Smooth muscle cell (in vitro differentiated cells): ENCODE data around the gene RPL7A. TPM values are rescaled to one million over a fixed set of nuclear protein-coding genes. Genes with fewer than 3 reads are reported as not detected.

Experiments
- DNase-seq: peaks from one replicate; lab custom pipeline; 2025; ENCODE audit not compliant: unreplicated experiment; lab: John Stamatoyannopoulos, UW
- H2AFZ ChIP-seq: fragments of 200-600 bp; sonication (generic); 2 replicates; pipeline ENCODE4 v1.6.0; 2016; ENCODE audit warnings: antibody characterized with exemption, low read depth, mild to moderate bottlenecking
- H3F3A ChIP-seq: fragments of 200-600 bp; sonication (generic); 2 replicates; pipeline ENCODE4 v1.6.0; 2017; ENCODE audit warnings: antibody characterized with exemption, low read depth
- H3K27ac ChIP-seq: fragments of 200-600 bp; sonication (generic); 2 replicates; pipeline ENCODE4 v1.5.1; 2016; ENCODE audit warnings: low read depth, mild to moderate bottlenecking
- H3K27me3 ChIP-seq: fragments of 200-600 bp; sonication (generic); 2 replicates; pipeline ENCODE4 v1.6.1; 2016; ENCODE audit warnings: low read depth, mild to moderate bottlenecking
- H3K36me3 ChIP-seq: fragments of 200-600 bp; sonication (generic); 2 replicates; pipeline ENCODE4 v1.5.1; 2016; ENCODE audit warnings: low read depth
- H3K4me1 ChIP-seq: fragments of 200-600 bp; sonication (generic); 2 replicates; pipeline ENCODE4 v1.5.1; 2016; ENCODE audit warnings: low read depth
- H3K4me2 ChIP-seq: fragments of 200-600 bp; sonication (generic); 2 replicates; pipeline ENCODE4 v1.6.0; 2016; ENCODE audit warnings: mild to moderate bottlenecking
- H3K4me3 ChIP-seq: fragments of 200-600 bp; sonication (generic); 2 replicates; pipeline ENCODE4 v1.5.1; 2016; ENCODE audit warnings: mild to moderate bottlenecking
- H3K79me2 ChIP-seq: fragments of 200-600 bp; sonication (generic); 2 replicates; pipeline ENCODE4 v1.6.0; 2016; ENCODE audit warnings: low read depth, mild to moderate bottlenecking
- H3K9ac ChIP-seq: fragments of 200-600 bp; sonication (generic); 2 replicates; pipeline ENCODE4 v1.6.0; 2016; ENCODE audit warnings: low read depth
- H3K9me3 ChIP-seq: fragments of 200-600 bp; sonication (generic); replicated peaks from 2 replicates; pipeline ENCODE4 v1.5.1; 2016; ENCODE audit warnings: low read depth
- H4K20me1 ChIP-seq: fragments of 200-600 bp; sonication (generic); 2 replicates; pipeline ENCODE4 v1.6.0; 2016; ENCODE audit warnings: low read depth
- CTCF ChIP-seq: fragments of 200-600 bp; sonication (generic); IDR thresholded peaks from 2 replicates; pipeline ENCODE4 v1.5.1; 2017; ENCODE audit warnings: borderline replicate concordance, mild to moderate bottlenecking, antibody characterized with exemption; ENCODE audit not compliant: insufficient read depth, poor library complexity, severe bottlenecking
- WGBS: methylation state at CpG from one replicate; pipeline ENCODE4 v1.1.7; 2016; ENCODE audit warnings: low lambda C conversion rate; 5-methylcytosine and 5-hydroxymethylcytosine counted together
- polyA plus RNA-seq: library from polyadenylated mRNA; unstranded; fragments of >200 nt; fragmentation: Nextera tagmentation; extraction: Ambion mirVana; gene quantifications from 2 replicates; pipeline ENCODE4 v1.2.1, GENCODE V29; 2016
- total RNA-seq: library from RNA; depleted of rRNA; stranded (reverse); fragments of >200 nt; gene quantifications from 2 replicates; pipeline ENCODE4 v1.2.3, GENCODE V29; 2014

The RPL7A gene
- total and polyA plus RNA-seq, 2 experiments from 2014 or later, result 372 to 1,254 TPM

DNA sequence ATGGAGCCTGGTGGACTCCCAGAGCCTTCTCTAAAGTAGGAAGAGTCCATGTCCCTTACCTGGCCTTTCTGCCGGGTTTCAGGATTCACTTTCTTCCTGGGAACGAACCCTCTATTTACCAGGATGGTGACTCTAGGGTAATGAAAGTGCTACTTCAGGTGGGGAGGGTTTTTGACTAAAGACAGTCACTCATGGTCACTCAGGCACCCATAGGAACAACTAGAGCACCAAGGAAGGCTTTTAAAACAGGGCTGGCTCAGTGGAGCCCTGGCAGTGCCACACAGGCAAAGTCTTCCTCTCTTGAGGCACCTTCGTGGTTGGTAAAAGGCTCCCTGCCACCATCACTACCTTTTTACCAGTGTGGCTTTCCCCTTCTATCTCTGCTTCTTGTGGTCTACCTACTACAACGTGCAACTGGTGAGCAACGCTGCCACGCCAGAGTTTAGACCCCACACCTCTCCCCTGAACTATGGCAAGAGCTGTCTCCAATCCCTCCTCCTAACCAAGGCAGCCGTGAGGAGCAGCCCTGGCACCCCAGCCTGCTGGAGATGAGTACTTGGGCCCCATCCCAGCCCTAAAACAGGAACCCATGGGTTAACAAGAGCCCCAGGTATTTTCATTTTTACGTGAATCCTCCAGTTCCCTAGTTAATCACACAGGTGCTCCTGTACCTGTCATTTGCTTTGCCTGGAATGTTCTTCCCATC, 4.8 kb downstream of the RPL7A start:
- H4K20me1 ChIP-seq, result peaks cover 60% of the 10 kb centered on the region
- TF ChIP-seq CTCF, result no peak
- no peak overlapping the region for H2AFZ ChIP-seq
- H3K4me2 ChIP-seq, result no peak overlapping the region
- no peaks in the 10 kb centered on the region for H3K27me3 ChIP-seq
- no peak overlapping the region for H3K9ac ChIP-seq
- no peak overlapping the region for H3K4me3 ChIP-seq
- H3K36me3 ChIP-seq, result no peaks in the 10 kb centered on the region
- peaks cover 57% of the 10 kb centered on the region for H3F3A ChIP-seq
- no peak overlapping the region for H3K27ac ChIP-seq
- peaks cover 19% of the 10 kb centered on the region for H3K4me1 ChIP-seq
- H3K79me2 ChIP-seq, result peaks cover 43% of the 10 kb centered on the region
- 93% methylated on average over 8 of the region's 8 CpGs for WGBS
- no peak for DNase-seq
- H3K9me3 ChIP-seq, result no peaks in the 10 kb centered on the region

DNA sequence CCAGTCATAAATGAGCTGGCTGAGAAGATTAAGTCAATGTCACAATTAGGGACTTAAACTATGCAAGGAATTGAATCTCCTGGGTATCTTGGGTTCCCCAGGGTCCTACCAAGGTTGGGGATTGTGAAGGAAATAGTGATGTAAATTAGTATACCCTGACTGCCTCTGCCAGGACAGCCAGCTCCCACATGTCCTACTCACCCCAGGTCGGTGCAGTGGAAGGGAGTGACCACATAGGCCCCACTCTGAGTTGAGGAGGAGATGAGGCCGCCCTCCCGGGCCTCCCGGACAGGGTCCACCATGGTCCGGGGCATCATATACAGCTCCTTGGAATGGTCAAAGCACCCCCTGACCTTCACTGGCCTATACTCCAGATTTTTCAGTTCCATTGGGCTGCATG, 5.5 kb downstream of the RPL7A start:
- H3K36me3 ChIP-seq, result no peaks in the 10 kb centered on the region
- H3K4me3 ChIP-seq, result no peak overlapping the region
- WGBS, result 87% methylated on average over 5 of the region's 5 CpGs
- no peak overlapping the region for H2AFZ ChIP-seq
- H3F3A ChIP-seq, result peaks cover 57% of the 10 kb centered on the region
- H3K27me3 ChIP-seq, result no peaks in the 10 kb centered on the region
- peak overlapping the region; percentile 8 for H3K27ac ChIP-seq
- H3K4me1 ChIP-seq, result peaks cover 19% of the 10 kb centered on the region
- DNase-seq, result no peak
- no peak overlapping the region for H3K4me2 ChIP-seq
- peaks cover 63% of the 10 kb centered on the region for H4K20me1 ChIP-seq
- H3K9me3 ChIP-seq, result no peaks in the 10 kb centered on the region
- no peak overlapping the region for H3K9ac ChIP-seq
- no peak for TF ChIP-seq CTCF
- H3K79me2 ChIP-seq, result peaks cover 37% of the 10 kb centered on the region

DNA sequence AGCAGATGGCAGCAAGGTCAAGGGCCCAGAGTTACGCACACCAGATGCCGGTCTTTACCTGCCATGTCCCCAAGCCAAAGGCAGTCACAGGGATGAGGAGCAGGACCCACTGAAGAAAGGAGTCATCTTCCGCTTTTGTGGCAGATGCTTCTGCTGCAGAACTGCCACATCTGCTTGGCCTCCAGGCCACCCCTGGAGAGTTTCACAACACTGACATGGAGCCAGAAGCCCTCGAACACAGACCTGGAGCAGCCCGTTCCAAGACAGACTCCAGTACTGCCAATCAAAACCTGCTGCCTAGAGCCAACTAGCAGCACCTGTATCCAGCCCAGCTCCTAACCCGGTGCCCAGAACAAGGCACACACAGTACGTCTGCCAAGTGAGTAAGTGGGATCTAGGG, 6.7 kb downstream of the RPL7A start:
- no peak overlapping the region for H3K4me2 ChIP-seq
- H3K36me3 ChIP-seq, result no peaks in the 10 kb centered on the region
- WGBS, result 94% methylated on average over 7 of the region's 7 CpGs
- H3K79me2 ChIP-seq, result peaks cover 25% of the 10 kb centered on the region
- peaks cover 63% of the 10 kb centered on the region for H4K20me1 ChIP-seq
- no peak overlapping the region for H3K4me3 ChIP-seq
- H2AFZ ChIP-seq, result no peak overlapping the region
- H3F3A ChIP-seq, result peaks cover 47% of the 10 kb centered on the region
- DNase-seq, result no peak
- TF ChIP-seq CTCF, result no peak
- no peak overlapping the region for H3K27ac ChIP-seq
- H3K9ac ChIP-seq, result no peak overlapping the region
- H3K27me3 ChIP-seq, result no peaks in the 10 kb centered on the region
- peaks cover 12% of the 10 kb centered on the region for H3K4me1 ChIP-seq
- H3K9me3 ChIP-seq, result no peaks in the 10 kb centered on the region

DNA sequence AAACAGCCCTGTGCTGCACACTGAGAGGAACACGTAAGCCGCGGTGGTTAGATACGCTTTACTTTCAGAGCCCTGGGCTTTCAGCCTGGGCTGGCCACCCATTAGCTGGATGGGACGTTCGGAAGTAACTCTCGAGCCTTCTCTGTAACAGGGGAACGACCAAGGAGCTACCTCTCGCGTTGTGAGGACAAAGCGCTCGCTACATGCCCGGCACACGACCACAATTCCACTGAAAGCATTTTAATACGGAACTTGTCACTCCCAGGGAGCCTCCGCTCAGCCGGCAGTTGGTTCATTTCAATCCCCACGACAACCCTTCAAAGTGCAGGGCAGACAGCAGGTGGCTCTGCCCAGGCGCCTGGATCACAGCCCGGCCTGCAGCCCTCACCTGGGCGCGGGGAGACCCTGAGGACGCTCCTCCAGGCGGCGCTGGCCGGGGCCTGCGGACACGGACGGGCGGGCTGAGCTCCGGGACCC, 7.9 kb downstream of the RPL7A start:
- Histone ChIP-seq H3K36me3 (no peaks in the 10 kb centered on the region), H3K27ac (peak overlapping the region; percentile 51), H3K9me3 (no peaks in the 10 kb centered on the region), H2AFZ (no peak overlapping the region), H3K79me2 (peaks cover 23% of the 10 kb centered on the region), H3K4me1 (peaks cover 12% of the 10 kb centered on the region), H3K4me2 (peak overlapping the region; percentile 96), H4K20me1 (peaks cover 63% of the 10 kb centered on the region), H3K4me3 (peak overlapping the region; percentile 73), H3F3A (peaks cover 45% of the 10 kb centered on the region), H3K27me3 (no peaks in the 10 kb centered on the region), H3K9ac (peak overlapping the region; percentile 75)
- no peak for TF ChIP-seq CTCF
- WGBS, result 4% methylated on average over 20 of the region's 31 CpGs
- DNase-seq, result no peak
